ENCODE data around the gene ACVRL1. TPM values are rescaled to one million over a fixed set of nuclear protein-coding genes. Genes with fewer than 3 reads are reported as not detected.

The ACVRL1 gene
- total and polyA plus RNA-seq, 9 of the 15 experiments (the other 6 are each of a cell fraction or from before 2014, with no cell fraction given) = 0.07 to 1.4 (median 0.30) TPM

GRCh38 chr12:51874000-51874399 lies 33.3 kb upstream of the ACVRL1 start (continued):
- TF ChIP-seq ARID3A (IDR thresholded peaks at IDR 0.05; ENCODE audit: borderline replicate concordance, low read depth, low read length) (no peak), MITF (IDR thresholded peaks at IDR 0.05) (no peak), ZNF551 (CRISPR knock-in tag; IDR thresholded peaks at IDR 0.05) (no peak), KDM1A (IDR thresholded peaks at IDR 0.05) (peak; percentile 46 to 49), ZNF324 (CRISPR knock-in tag; IDR thresholded peaks at IDR 0.05) (no peak), ZBTB34 (CRISPR knock-in tag; IDR thresholded peaks at IDR 0.05) (no peak), CBFA2T3 (IDR thresholded peaks at IDR 0.05) (peak; percentile 46), RBM22 (IDR thresholded peaks at IDR 0.05; ENCODE audit: low read depth, low read length, poor library complexity, severe bottlenecking) (no peak), CEBPG (CRISPR knock-in tag; IDR thresholded peaks at IDR 0.05) (no peak), CEBPG (tag; conservative IDR thresholded peaks at IDR 0.05 in 1 of 2, IDR thresholded peaks at IDR 0.05 in 1 of 2) (0 out of 4 replicates have a peak, but pooled peaks of 1 of the 2 experiments have one; percentile 9), PKNOX1 (IDR thresholded peaks at IDR 0.05) (peak; percentile 48; the same call in 1 of the 2 replicates), ZNF77 (CRISPR knock-in tag; IDR thresholded peaks at IDR 0.05) (no peak), CEBPB (tag; IDR thresholded peaks at IDR 0.05) (no peak), ARNT (IDR thresholded peaks at IDR 0.05) (no peak), ZNF124 (CRISPR knock-in tag; IDR thresholded peaks at IDR 0.05) (no peak), BRCA1 (IDR thresholded peaks at IDR 0.05) (no peak), BRCA1 (CRISPR knock-in tag; IDR thresholded peaks at IDR 0.05) (no peak), ZNF592 (IDR thresholded peaks at IDR 0.05) (no peak), VEZF1 (CRISPR knock-in tag; IDR thresholded peaks at IDR 0.05) (peak; percentile 89)
